GM19452 (cell line): Measurements from ENCODE around the gene VPS54.
A peak's percentile ranks its signal among the peaks of the same experiment; 100 is the strongest.

ENCODE experiments used
- ATAC-seq: cut with Tn5 transposase; IDR thresholded peaks from one replicate; pipeline ENCODE4 v1.9.1; 2021; ENCODE audit not compliant: unreplicated experiment

The VPS54 gene, protein sequence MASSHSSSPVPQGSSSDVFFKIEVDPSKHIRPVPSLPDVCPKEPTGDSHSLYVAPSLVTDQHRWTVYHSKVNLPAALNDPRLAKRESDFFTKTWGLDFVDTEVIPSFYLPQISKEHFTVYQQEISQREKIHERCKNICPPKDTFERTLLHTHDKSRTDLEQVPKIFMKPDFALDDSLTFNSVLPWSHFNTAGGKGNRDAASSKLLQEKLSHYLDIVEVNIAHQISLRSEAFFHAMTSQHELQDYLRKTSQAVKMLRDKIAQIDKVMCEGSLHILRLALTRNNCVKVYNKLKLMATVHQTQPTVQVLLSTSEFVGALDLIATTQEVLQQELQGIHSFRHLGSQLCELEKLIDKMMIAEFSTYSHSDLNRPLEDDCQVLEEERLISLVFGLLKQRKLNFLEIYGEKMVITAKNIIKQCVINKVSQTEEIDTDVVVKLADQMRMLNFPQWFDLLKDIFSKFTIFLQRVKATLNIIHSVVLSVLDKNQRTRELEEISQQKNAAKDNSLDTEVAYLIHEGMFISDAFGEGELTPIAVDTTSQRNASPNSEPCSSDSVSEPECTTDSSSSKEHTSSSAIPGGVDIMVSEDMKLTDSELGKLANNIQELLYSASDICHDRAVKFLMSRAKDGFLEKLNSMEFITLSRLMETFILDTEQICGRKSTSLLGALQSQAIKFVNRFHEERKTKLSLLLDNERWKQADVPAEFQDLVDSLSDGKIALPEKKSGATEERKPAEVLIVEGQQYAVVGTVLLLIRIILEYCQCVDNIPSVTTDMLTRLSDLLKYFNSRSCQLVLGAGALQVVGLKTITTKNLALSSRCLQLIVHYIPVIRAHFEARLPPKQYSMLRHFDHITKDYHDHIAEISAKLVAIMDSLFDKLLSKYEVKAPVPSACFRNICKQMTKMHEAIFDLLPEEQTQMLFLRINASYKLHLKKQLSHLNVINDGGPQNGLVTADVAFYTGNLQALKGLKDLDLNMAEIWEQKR

GRCh38 chr2:64019083-64019974, at the start of gene VPS54:
Gene VPS54 (minus strand): TSS chr2:64019428. CDS start chr2:63983999, 35,429 bp downstream.
- ATAC-seq, result peak; percentile 70

- no peak for ATAC-seq
Measured at GRCh38 chr2:64067326-64067725, 48.1 kb upstream of the VPS54 start.

DNA sequence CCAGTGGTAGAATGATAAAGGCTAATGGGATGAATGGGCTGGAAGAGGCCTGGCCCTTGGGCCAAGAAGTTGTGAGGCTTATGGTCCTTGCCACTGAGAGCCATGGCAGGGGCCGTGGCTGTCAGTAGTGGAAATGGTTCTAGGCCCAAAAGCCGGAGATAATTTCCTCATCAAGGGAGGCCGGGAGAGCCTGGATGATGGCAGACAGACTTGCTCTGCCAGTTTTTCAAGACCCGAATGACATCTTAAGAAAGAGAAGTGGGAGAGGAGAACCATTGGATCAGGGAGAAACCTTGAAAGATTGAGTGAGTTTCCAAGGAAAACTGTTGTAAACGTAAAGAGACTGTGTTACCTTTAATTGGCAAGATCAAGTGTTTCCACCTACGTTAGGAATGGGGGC, 46.3 kb upstream of the VPS54 start:
- ATAC-seq, result no peak

GRCh38 chr2:64063924-64064331, 44.7 kb upstream of the VPS54 start:
- ATAC-seq, result no peak

DNA sequence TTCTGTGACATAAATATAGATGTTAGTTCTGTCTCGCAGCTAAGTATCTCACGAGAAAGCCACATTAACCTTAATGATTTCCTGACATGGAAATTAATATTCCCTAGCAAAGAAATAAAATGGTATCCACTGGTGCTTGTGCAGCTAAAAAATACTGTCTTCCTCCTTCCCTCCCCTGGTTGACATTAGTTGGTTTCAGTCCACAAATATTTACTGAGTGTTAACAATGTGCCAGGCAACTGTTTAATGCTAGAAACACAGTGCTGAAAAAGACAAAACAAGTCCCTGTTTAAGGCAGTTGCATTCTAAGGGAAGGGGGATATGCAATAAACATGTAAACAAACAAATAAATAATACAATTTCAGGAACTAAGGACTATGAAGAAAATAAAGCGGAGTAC, 44.2 kb upstream of the VPS54 start:
- ATAC-seq, result no peak

DNA sequence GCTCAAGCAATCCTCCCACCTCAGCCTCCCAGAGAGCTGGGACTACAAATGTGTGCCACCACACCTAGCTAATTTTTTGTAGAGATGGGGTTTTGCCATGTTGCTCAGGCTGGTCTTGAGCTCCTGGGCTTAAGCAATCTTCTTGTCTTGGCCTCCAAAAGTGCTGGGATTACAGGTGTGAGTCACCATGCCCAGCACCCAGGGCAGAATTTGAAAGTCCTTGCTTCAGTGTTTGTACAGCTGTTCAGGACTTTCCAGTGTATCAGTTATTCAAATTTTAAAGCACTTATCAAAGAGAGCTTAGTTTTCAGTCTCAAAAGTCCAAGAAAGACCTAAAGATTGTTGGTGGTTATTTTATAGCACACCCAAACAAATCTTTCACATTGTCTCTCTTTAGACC, 43.6 kb upstream of the VPS54 start:
- no peak for ATAC-seq

DNA sequence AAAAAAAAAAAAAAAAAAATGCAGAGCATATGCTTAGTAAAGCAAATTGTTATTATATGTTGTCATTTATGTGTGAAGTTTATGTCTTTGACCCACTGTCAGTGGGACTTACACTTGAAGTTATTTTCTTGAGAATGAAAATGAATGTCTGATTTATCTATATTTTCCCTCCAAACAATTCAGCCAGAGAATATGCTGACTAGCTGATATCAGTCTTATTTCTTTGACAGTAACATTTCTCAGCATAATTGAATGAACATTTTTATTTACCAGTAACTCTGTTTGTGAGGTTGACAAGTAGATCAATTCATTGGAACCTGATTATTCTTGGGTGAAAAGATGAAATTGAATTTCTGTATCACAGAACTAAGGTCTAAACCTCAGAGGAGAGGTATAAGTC, 40.0 kb upstream of the VPS54 start:
- no peak for ATAC-seq

GRCh38 chr2:64056021-64056420, 36.8 kb upstream of the VPS54 start:
- ATAC-seq, result no peak

- ATAC-seq, result no peak
Measured at GRCh38 chr2:64054161-64054915, 35.1 kb upstream of the VPS54 start.

DNA sequence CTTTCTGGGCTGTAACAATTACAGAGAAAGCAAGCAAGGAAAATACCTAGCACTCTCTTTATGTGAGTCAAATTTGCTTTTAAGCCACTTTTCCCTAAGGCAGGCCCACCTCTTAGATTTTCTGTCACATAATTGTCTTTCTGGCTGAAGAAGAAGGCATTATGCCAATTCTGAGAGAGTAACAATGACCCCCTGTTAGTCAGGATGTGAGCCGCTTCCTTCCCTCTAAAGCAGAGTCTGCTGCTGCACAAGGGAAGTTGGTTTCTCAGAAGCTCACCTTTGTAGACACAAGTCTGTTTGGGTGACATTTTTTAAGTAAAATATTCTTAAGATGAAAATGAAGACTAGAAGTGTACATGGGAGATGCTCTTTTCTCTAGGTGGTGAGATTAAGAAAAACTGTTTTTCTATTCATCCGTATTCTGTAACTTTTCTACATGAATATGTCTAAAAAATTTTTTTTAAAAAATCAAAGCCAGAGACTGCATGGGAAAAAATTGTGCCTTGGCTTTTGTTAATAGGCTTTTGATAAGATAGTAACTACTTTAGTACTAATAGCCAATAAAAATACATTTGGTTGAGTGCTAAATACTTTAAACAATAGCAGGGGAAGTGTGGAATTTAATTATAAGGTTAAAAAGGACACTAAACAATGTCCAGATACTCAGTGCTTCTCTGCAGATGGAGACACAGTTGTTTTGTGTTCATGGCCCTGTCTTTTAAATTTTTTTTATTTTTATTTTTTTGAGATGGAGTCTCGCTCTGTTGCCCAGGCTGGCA, 33.4 kb upstream of the VPS54 start:
- no peak for ATAC-seq

GRCh38 chr2:64049633-64050220, 30.5 kb upstream of the VPS54 start:
- peak; percentile 90 for ATAC-seq

DNA sequence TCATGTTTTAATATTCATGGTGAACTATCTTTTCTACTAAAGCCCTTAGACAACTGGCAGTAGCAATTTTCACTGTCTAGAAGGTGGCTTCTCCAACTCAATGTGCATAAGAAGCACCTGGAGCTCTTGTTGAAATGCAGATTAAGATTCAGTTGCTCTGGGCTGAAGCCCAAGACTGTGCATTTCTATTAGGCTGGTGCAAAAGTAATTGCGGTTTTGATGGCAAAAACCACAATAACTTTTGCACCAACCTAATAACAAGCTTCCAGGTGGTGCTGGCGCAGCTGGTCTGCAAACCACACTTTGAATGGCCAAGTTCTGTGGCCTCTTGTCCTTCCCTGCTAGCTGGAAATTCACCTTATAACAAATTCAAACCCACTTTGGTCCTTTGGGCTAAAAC, 26.7 kb upstream of the VPS54 start:
- ATAC-seq, result no peak

GRCh38 chr2:64040161-64040560, 20.9 kb upstream of the VPS54 start:
- ATAC-seq, result no peak

DNA sequence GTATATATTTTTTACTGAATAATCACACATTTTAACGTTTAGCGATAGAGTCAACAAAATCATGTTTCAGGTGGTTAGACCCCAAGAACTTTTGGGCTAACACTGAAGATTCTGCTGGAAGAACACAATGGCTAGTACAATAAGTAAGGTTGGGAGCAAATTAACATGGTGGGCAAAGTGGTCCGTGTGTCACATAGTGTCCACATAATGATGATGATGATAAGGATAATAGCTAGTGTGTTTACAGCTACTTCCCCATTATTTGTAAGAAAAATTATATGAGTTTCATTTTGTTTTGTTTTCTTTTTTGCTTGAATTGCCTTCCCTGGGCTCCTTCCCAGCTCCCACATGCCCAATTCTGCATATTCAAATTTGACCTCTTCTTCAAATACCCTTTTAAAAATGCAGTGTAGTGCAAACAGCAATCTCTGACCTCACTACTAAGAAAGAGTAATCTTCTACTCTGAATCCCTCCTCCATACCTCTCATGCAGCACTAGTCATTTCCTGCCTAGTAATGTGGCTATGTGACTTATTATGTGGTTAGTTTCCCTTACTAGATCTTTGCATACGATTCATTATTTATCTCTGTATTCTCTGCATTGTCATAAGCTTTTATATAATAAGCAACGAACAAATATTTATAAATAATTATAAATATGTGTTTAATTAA, 16.9 kb upstream of the VPS54 start:
- ATAC-seq, result peak; percentile 97

- ATAC-seq, result no peak
Measured at GRCh38 chr2:64035072-64035942, 16.1 kb upstream of the VPS54 start.

DNA sequence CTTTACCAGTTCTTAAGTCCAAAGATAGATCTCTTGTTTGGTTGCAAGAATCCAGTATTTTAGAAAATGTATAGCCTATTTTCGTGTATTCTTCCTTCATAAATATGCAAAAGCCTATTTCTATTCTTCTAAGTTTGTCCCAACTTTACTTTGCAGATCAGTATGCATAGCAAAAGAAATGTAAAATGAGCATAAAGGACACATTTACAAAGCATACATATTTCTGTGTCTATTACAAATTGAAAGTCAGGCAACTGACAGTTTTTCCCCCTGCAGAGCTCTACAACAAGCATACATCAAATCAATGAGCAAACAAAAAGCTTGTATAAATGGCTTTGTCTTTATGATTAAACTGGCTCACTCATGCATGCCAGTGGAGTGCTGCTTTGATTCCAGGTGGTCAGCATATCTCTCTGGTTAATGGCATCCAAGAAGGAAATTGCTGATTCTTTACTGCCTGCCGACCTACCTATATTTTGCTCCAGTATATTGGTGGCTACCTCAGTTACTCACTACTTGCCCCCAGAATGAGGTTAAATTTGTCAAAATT, 10.0 kb upstream of the VPS54 start:
- ATAC-seq, result no peak

- no peak for ATAC-seq
Measured at GRCh38 chr2:64025741-64026140, 6.5 kb upstream of the VPS54 start.
